ENCODE data around the gene CCDC158.

Gene CCDC158

DNA sequence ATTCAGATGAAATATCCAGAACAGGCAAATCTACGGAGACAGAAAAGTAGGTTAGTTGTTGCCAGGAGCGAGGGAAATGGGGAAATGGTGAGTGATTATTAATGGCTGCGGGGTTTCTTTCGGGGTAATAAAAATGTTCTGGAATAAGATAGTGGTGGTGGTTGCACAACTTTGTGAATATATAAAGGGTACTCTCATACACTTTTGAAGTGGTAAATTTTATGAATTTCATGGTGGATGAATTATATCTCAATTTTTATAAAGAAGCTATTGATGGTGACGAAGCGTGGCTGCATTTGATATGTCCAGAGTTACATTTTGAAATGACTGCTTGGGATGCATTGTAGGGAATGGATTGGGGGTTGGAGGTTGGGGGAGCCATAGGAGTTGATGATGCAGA is 153.1 kb downstream of the CCDC158 start:
- no peaks in the 10 kb centered on the region for H3K9me3 ChIP-seq (ENCODE audit: low read length)
- no peak overlapping the region for H3K27ac ChIP-seq (ENCODE audit: low read depth, low read length, poor library complexity, severe bottlenecking)
- TF ChIP-seq, protein P1, sequence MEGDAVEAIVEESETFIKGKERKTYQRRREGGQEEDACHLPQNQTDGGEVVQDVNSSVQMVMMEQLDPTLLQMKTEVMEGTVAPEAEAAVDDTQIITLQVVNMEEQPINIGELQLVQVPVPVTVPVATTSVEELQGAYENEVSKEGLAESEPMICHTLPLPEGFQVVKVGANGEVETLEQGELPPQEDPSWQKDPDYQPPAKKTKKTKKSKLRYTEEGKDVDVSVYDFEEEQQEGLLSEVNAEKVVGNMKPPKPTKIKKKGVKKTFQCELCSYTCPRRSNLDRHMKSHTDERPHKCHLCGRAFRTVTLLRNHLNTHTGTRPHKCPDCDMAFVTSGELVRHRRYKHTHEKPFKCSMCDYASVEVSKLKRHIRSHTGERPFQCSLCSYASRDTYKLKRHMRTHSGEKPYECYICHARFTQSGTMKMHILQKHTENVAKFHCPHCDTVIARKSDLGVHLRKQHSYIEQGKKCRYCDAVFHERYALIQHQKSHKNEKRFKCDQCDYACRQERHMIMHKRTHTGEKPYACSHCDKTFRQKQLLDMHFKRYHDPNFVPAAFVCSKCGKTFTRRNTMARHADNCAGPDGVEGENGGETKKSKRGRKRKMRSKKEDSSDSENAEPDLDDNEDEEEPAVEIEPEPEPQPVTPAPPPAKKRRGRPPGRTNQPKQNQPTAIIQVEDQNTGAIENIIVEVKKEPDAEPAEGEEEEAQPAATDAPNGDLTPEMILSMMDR (IDR thresholded peaks at IDR 0.05; ENCODE audit: low read length), result no peak
- TF ChIP-seq EZH2 (IDR thresholded peaks at IDR 0.05; ENCODE audit: borderline replicate concordance, low read length), result no peak
- H3K79me2 ChIP-seq (ENCODE audit: insufficient read depth, low read length), result no peaks in the 10 kb centered on the region
- H3K4me3 ChIP-seq (ENCODE audit: low read depth, low read length, poor library complexity, severe bottlenecking), result no peak overlapping the region
- H4K20me1 ChIP-seq (ENCODE audit: insufficient read depth, low read length), result no peaks in the 10 kb centered on the region
- no peaks in the 10 kb centered on the region for H3K4me1 ChIP-seq (ENCODE audit: insufficient read depth, low read length, severe bottlenecking)
- no peak overlapping the region for H3K4me2 ChIP-seq (ENCODE audit: low read length)
- no peak overlapping the region for H2AFZ ChIP-seq (ENCODE audit: low read length)
- no peaks in the 10 kb centered on the region for H3K36me3 ChIP-seq (ENCODE audit: insufficient read depth, low read length)
- H3K9me2 ChIP-seq (ENCODE audit: low read depth, low read length), result no peaks in the 10 kb centered on the region
- no peak overlapping the region for H3K9ac ChIP-seq (ENCODE audit: low read length)
- H3F3A ChIP-seq (ENCODE audit: insufficient read depth, low read length), result no peaks in the 10 kb centered on the region
- H3K27me3 ChIP-seq (ENCODE audit: insufficient read depth, low read length), result no peaks in the 10 kb centered on the region; the same call in 1 of the 2 replicates

GRCh38 chr4:76266627-76267026 is 154.3 kb downstream of the CCDC158 start:
- Histone ChIP-seq H4K20me1 (ENCODE audit: insufficient read depth, low read length) (no peaks in the 10 kb centered on the region), H3K4me3 (ENCODE audit: low read depth, low read length, poor library complexity, severe bottlenecking) (no peak overlapping the region), H3F3A (ENCODE audit: insufficient read depth, low read length) (no peaks in the 10 kb centered on the region), H3K9me2 (ENCODE audit: low read depth, low read length) (no peaks in the 10 kb centered on the region), H2AFZ (ENCODE audit: low read length) (no peak overlapping the region), H3K27ac (ENCODE audit: low read depth, low read length, poor library complexity, severe bottlenecking) (no peak overlapping the region), H3K36me3 (ENCODE audit: insufficient read depth, low read length) (no peaks in the 10 kb centered on the region), H3K4me2 (ENCODE audit: low read length) (no peak overlapping the region), H3K9me3 (ENCODE audit: low read length) (no peaks in the 10 kb centered on the region), H3K9ac (ENCODE audit: low read length) (no peak overlapping the region), H3K27me3 (ENCODE audit: insufficient read depth, low read length) (no peaks in the 10 kb centered on the region; the same call in 1 of the 2 replicates), H3K79me2 (ENCODE audit: insufficient read depth, low read length) (no peaks in the 10 kb centered on the region), H3K4me1 (ENCODE audit: insufficient read depth, low read length, severe bottlenecking) (no peaks in the 10 kb centered on the region)
- no peak for TF ChIP-seq EZH2 (IDR thresholded peaks at IDR 0.05; ENCODE audit: borderline replicate concordance, low read length)
- TF ChIP-seq, protein P1 (IDR thresholded peaks at IDR 0.05; ENCODE audit: low read length), result no peak

- Histone ChIP-seq H3K9me3 (ENCODE audit: low read length) (no peaks in the 10 kb centered on the region), H3K9me2 (ENCODE audit: low read depth, low read length) (no peaks in the 10 kb centered on the region), H3K4me3 (ENCODE audit: low read depth, low read length, poor library complexity, severe bottlenecking) (no peak overlapping the region), H3K4me2 (ENCODE audit: low read length) (no peak overlapping the region), H3K27ac (ENCODE audit: low read depth, low read length, poor library complexity, severe bottlenecking) (no peak overlapping the region), H4K20me1 (ENCODE audit: insufficient read depth, low read length) (no peaks in the 10 kb centered on the region), H3K4me1 (ENCODE audit: insufficient read depth, low read length, severe bottlenecking) (no peaks in the 10 kb centered on the region), H3K79me2 (ENCODE audit: insufficient read depth, low read length) (no peaks in the 10 kb centered on the region), H3K27me3 (ENCODE audit: insufficient read depth, low read length) (no peaks in the 10 kb centered on the region), H3F3A (ENCODE audit: insufficient read depth, low read length) (no peaks in the 10 kb centered on the region), H3K36me3 (ENCODE audit: insufficient read depth, low read length) (no peaks in the 10 kb centered on the region), H3K9ac (ENCODE audit: low read length) (no peak overlapping the region), H2AFZ (ENCODE audit: low read length) (no peak overlapping the region)
- TF ChIP-seq, protein P1 (IDR thresholded peaks at IDR 0.05; ENCODE audit: low read length), result no peak
- no peak for TF ChIP-seq EZH2 (IDR thresholded peaks at IDR 0.05; ENCODE audit: borderline replicate concordance, low read length)
Measured at GRCh38 chr4:76265631-76266218, 155.2 kb downstream of the CCDC158 start.
